ENCODE measurements around the gene HSPA1B. TPM values are rescaled to one million over a fixed set of nuclear protein-coding genes. Genes with fewer than 3 reads are reported as not detected.
"Not testable (repeated sequence)": the region's sequence is repeated elsewhere in the genome, so short reads cannot be mapped to it uniquely, and the experiment has no call there.

HSPA1B gene
- polyA plus RNA-seq, 5 donors: 63.8 to 137 (median 79.9) TPM

GRCh38 chr6:31851980-31852718, 24.6 kb downstream of the HSPA1B start:
- DNase-seq: not testable (repeated sequence)

- DNase-seq: not testable (repeated sequence)
Measured at GRCh38 chr6:31857774-31858173, 30.2 kb downstream of the HSPA1B start.

GRCh38 chr6:31858707-31859106, 31.2 kb downstream of the HSPA1B start:
- DNase-seq: no peak

GRCh38 chr6:31859923-31860322, 32.4 kb downstream of the HSPA1B start:
- DNase-seq: no peak

GRCh38 chr6:31860349-31860748, 32.8 kb downstream of the HSPA1B start:
- no peak for DNase-seq

GRCh38 chr6:31861150-31861549, 33.6 kb downstream of the HSPA1B start:
- DNase-seq: no peak

- DNase-seq: no peak
Measured at GRCh38 chr6:31861919-31862343, 34.4 kb downstream of the HSPA1B start.

- DNase-seq: peak; percentile 99 to 100
Measured at GRCh38 chr6:31862344-31863235, 35.1 kb downstream of the HSPA1B start, which contains the start of gene NEU1. Gene NEU1 (minus strand): TSS chr6:31862821. CDS start chr6:31862776, 45 bp downstream.

- not testable (repeated sequence) for DNase-seq
Measured at GRCh38 chr6:31864123-31864562, 36.6 kb downstream of the HSPA1B start.

- DNase-seq: no peak
Measured at GRCh38 chr6:31864818-31865204, 37.3 kb downstream of the HSPA1B start.

- DNase-seq: no peak
Measured at GRCh38 chr6:31865205-31866118, 37.9 kb downstream of the HSPA1B start.

- not testable (repeated sequence) for DNase-seq
Measured at GRCh38 chr6:31868658-31868971, 41.1 kb downstream of the HSPA1B start.

GRCh38 chr6:31869343-31869742, 41.8 kb downstream of the HSPA1B start:
- no peak for DNase-seq

- no peak for DNase-seq
Measured at GRCh38 chr6:31870385-31870921, 42.9 kb downstream of the HSPA1B start.

GRCh38 chr6:31871046-31871659, 43.6 kb downstream of the HSPA1B start:
- no peak for DNase-seq

GRCh38 chr6:31874084-31874670, 46.6 kb downstream of the HSPA1B start:
- no peak for DNase-seq

- no peak for DNase-seq
Measured at GRCh38 chr6:31874836-31875572, 47.5 kb downstream of the HSPA1B start.

- no peak for DNase-seq
Measured at GRCh38 chr6:31875877-31876276, 48.3 kb downstream of the HSPA1B start.

- no peak for DNase-seq
Measured at GRCh38 chr6:31876357-31876756, 48.8 kb downstream of the HSPA1B start.

GRCh38 chr6:31877125-31877650, 49.6 kb downstream of the HSPA1B start:
- DNase-seq: no peak
